Peyer's patch (tissue), 4 donors: ENCODE results near the gene LUZP2.

Experiments
- CTCF ChIP-seq, 6 experiments: fragments of 450-650 bp in 4 of 6; fragments of 200-600 bp in 2 of 6; sonication (generic) in 1 of 6; IDR thresholded peaks; one replicate each; pipeline ENCODE4 v1.5.1; 2017 to 2019; ENCODE audit warnings: antibody characterized with exemption in 6 of 6, mild to moderate bottlenecking in 3 of 6, moderate library complexity in 1 of 6
- POLR2A ChIP-seq, 2 donors: fragments of 450-650 bp; IDR thresholded peaks; one replicate each; pipeline ENCODE4 v1.5.1; 2017; ENCODE audit warnings: antibody characterized with exemption in 2 of 2, mild to moderate bottlenecking in 2 of 2, moderate library complexity in 2 of 2

GRCh38 chr11:24471084-24471483 is 25.8 kb upstream of the LUZP2 start:
- TF ChIP-seq CTCF (IDR thresholded peaks at IDR 0.05) (no peak), POLR2A (IDR thresholded peaks at IDR 0.05) (no peak)
